ENCODE results near the gene NEIL3.

GRCh38 chr4:177380730-177381287 lies 71.1 kb downstream of the NEIL3 start:
- TF ChIP-seq, protein P1, sequence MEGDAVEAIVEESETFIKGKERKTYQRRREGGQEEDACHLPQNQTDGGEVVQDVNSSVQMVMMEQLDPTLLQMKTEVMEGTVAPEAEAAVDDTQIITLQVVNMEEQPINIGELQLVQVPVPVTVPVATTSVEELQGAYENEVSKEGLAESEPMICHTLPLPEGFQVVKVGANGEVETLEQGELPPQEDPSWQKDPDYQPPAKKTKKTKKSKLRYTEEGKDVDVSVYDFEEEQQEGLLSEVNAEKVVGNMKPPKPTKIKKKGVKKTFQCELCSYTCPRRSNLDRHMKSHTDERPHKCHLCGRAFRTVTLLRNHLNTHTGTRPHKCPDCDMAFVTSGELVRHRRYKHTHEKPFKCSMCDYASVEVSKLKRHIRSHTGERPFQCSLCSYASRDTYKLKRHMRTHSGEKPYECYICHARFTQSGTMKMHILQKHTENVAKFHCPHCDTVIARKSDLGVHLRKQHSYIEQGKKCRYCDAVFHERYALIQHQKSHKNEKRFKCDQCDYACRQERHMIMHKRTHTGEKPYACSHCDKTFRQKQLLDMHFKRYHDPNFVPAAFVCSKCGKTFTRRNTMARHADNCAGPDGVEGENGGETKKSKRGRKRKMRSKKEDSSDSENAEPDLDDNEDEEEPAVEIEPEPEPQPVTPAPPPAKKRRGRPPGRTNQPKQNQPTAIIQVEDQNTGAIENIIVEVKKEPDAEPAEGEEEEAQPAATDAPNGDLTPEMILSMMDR (conservative IDR thresholded peaks at IDR 0.05), result peak; percentile 46
- no peak for TF ChIP-seq ZFX (IDR thresholded peaks at IDR 0.05)
